Dermis blood vessel endothelial cell (primary cell): ENCODE results near the gene HORMAD1. TPM values are rescaled to one million over a fixed set of nuclear protein-coding genes. Genes with fewer than 3 reads are reported as not detected.
"Not testable (repeated sequence)": the region's sequence is repeated elsewhere in the genome, so short reads cannot be mapped to it uniquely, and the experiment has no call there.

ENCODE experiments used
- DNase-seq: peaks from one replicate; pipeline ENCODE4 v3.0.0; 2010
- total RNA-seq: library from RNA; depleted of rRNA; stranded (reverse); fragments of >200 nt; gene quantifications from 2 replicates; pipeline ENCODE4 v1.2.3, GENCODE V29; 2014

Gene HORMAD1
- total RNA-seq, 1 donor from 2014 or later = 0.17 TPM

DNA sequence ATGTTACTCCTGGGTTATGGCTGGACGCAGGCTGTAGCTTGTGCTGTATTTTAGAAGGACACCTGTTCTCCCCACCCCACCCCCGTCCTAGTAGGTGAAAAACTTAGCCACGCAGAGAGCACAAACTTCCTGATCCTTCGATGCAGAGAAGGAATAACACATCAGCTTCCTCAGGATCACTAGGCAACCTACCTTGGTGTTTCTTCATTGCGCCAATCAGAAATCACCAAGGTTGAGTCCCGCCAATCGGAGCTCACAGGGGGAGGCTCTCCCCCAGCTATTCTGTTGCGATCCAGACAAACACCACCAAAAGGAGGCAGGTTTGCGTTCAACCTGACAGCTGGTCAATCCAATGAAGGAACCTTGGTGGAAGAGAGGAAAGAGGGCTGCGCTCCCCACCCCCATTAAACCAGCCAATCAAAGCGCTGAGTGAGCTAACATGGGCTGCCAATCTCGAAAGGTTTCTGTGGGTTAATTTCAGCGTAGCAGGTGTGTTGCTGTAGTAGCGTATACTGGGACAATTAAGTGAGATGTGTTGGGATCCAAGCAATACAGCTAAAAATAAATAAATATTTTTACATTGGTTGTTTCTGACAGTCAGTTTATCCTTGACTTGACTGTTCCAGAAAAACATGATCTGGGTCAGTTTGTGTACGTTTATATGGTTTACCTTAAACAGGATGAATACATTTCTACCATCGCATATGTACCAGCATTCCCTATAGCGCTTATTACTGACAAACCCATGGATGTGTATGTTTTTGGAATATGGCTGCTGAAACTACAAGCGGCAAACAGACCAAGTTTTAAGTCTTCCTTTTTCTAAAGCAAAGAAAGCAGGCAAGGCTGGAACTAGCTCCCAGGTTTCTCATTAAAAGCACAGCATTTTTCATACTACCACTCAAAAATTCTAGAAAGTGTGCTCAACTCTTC lies 23.4 kb downstream of the HORMAD1 start, which contains the start of gene GOLPH3L:
Gene GOLPH3L, minus strand, starts transcription at position 160 of the 933 bp plus-strand sequence. CDS start 2,316 bp downstream, outside the sequence.
- DNase-seq = peak; percentile 100

DNA sequence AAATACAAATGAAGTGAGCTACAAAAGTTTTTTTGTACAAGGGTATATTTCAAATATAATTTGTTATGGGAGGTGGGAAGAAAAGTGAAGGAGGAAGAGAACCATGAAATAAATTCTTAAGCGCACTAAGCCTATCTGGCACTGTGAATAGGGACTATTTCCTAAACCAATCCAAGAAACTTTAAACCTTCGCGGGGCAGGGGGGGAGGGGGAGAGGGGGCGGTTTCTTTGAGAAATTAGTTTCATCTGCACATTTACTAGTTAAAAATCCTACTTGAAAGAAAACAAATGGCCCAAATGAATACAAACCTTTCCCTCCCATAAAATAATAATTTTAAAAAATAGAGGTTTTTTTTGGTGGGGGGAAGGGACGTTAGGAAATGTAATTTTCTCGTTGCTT lies 24.1 kb downstream of the HORMAD1 start:
- peak; percentile 33 for DNase-seq

DNA sequence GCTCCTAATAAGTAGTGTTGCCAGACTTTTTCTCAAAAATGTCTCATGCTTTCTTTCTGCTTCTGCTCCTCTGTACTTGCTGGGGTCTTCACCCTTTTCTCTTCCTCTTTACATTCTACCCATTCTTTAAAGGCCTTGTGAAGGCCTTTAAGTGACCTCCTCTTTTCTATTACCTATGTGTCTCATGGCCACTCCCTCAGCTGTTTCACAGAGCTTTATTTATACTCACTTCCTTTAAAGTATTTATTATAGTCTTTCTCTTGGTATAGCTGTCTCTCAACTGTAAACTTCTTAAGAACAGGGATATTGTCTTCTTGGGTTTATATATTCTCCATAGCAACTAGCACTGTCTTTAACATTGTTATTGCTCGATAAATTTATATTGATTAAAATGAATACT lies 24.5 kb downstream of the HORMAD1 start:
- DNase-seq = peak; percentile 14

DNA sequence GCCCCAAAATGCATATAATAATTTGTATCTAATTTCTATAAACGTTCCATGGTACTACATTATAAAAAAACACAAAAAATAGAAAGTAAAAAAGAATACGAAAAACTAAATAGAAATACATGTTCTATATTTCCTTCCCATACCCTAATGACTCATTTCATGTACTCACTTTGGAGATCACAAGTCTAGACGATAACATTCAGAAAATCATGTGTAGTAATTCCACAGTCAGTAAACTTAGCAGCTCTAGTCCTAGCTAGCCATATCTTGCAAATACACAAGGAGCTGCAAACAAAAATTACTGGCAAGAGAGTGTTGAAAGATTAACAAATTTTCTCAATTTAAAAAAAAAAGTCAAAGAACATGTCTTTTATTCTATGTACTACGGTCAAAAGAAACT lies 25.1 kb downstream of the HORMAD1 start:
- peak; percentile 13 for DNase-seq

DNA sequence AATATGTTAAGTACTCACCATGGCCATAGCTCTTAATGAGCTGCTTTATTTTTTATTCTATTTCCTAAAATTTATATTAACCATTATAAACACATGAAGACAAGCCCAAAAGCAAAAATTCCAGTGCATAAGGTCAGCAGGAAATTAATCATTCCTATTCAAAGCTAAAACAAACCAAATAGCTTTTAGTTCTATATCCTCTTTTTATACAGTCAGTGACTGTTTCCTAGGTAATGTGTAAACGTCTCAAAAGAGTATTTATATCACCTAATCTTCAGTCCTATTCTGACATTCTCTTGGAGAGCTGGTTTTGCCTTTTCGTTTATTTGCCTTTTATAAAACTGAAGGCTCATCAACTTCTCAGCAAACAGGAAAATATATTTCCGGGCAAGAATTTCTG lies 28.0 kb downstream of the HORMAD1 start:
- peak; percentile 82 for DNase-seq

DNA sequence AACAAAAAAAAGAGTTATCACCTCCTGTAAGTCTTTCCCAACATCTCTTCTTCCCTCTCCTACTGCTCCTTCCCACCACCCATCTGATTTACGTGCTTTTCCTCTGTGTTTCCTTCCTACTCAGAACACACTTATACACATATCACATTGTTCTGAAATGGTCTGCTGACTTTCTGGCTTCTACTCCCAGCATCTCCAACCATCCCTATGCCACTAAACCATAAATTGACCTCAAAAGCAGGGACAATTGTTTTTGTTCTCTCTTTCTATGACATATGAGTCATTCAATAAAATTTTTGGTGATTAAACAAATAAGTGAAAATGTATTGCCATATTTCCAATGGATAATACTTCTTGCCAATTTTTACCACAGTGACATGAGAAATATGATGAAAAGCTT lies 31.9 kb downstream of the HORMAD1 start:
- peak; percentile 62 for DNase-seq

DNA sequence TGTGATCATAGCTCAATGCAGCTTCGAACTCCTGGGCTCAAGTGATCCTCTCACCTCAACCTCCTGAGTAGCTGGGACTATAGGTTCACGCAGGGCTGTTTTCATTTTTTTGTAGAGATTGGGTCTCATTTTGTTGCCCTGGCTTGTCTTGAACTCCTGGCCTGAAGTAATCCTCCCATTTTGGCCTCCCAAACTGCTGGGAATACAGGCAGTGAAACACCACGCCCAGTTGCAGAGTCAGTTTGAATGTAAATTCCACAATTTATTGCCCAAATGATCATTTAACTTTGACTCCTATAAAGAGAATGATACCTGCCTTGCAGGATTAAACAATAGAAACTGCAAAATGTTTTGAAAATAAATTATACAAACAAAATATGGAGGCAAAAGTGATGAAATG lies 34.4 kb downstream of the HORMAD1 start:
- no peak for DNase-seq

DNA sequence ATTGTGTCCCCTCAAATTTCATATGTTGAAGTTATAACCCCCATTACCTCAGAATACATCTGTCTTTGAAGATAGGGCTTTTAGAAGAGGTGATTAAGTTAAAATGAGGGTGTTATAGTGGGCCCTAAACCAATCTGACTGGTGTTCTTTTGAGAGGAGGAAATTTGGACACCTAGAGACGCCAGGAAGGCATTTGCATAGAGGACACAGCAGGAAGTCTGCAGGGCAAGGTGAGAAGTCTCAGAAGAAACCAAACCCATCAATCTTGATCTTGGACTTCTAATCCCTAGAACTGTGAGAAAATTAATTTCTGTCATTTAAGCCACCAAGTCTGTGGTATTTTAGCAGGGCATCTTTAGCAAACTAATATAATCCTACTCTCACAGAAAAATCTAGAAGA lies 36.8 kb downstream of the HORMAD1 start:
- DNase-seq = no peak

DNA sequence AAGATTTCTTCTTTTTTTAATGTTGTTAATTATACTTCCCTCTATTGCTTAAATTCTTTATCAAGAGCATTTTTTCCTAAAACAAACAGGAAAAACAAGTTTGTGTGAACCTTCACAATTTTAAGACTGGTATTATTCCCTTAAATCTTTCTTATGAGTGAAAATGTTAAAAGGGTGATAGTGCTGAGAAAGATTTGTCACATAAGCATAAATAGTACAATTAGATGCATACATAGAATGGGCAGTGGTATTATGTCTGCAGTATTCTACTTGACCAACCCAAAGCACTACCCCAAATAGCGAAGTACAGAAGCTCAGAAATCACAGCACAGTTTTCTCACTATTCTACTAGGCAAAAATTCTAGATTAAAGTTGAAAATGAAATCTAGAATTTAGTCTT lies 41.7 kb downstream of the HORMAD1 start:
- DNase-seq = no peak

DNA sequence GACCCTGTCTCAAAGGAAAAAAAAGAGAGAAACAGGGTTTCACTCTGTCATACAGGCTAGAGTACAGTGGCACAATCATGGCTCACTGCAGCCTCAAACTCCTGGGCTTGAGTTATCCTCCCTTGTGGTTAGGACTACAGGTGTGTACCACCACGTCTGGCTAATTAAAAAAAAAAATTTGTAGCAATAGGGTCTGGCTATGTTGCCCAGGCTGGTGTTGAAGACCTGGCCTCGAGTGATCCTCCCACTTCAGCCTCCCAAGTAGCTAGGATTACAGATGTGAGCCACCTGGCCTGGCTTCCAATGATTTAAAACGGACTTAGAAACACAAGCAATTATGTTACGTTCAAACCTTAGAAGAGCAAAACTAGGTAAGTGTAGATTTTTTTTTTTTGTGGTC lies 45.8 kb downstream of the HORMAD1 start:
- no peak for DNase-seq

DNA sequence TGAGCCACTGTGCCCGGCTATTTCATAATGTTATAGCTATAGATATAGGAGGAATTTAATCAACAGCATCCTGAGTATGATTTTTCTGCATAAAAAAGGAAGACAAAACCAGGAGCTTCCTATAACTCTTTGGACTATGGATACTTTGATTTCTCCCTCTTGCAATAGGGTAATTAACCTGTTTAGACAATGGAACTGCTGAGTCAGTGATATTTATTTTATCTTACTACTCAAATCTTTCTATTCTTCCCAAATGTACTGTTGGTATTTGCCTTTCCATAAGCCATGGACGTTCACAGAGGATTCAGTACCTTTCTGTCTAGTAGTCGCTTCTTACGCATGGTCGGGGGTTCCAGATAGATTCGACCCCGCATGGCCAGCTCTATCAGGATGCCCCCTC lies 57.4 kb downstream of the HORMAD1 start:
- DNase-seq = no peak

DNA sequence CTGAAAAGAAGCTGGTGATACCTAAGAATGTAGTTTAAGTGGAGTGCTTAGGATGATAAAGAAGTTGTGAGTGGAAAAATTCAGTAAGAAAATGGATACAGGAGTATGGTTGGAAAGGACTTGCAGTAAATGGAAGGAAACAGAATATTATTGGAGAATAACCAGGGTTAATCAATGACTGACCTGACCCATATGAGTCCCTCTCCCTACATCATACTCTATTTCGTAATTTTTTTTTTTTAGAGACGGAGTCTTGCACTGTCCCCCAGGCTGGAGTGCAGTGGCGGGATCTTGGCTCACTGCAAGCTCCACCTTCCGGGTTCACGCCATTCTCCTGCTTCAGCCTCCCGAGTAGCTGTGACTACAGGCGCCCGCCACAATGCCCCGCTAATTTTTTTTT lies 57.9 kb downstream of the HORMAD1 start:
- no peak for DNase-seq

DNA sequence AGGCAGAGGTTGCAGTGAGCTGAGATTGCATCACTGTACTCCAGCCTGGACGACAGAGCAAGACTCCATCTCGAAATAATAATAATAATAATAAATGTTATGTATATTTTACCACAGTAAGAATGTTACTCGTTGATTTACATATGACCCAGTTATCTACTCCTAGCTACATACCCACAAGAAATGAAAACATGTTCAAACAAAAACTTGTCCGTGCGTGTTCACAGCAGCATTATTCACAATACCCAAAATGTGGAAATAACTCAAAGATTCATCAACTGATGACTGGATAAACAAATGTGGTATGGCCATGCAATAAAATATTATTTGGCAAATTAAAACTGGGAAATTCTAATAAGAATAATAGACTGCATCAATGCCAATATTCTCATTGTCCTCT lies 59.5 kb downstream of the HORMAD1 start:
- DNase-seq = no peak

DNA sequence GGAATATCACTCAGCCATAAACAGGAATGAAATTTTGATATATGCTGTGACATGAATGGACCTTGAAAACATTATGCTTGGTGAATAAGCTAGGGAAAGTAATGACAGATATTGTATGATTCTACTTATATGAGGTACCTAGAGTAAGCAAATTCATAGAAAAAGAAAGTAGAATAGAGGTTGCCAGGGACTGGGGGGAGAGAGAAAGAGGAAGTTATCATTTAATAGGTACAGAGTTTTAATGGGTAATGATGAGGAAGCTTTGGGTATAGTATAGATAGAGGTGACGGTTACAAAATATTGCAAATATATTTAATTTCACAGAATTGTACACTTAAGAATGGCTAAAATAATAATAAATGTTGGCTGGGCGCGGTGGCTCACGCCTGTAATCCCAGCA lies 60.1 kb downstream of the HORMAD1 start:
- DNase-seq = no peak

DNA sequence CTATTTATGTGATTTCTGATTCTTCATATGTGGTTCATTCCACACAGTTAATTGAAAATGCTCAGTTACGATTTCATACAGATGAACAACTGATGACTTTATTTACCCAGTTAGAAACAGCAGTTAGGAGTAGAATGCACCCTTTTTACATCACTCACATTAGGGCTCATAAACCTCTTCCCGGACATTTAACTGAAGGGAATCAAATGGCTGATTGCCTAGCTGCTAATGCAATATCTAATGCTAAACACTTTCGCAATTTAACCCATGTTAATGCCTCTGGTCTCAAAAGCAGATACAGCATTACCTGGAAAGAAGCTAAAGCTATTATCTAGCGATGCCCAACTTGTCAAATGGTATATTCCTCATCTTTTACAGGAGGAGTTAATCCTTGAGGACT lies 63.6 kb downstream of the HORMAD1 start:
- DNase-seq = not testable (repeated sequence)

DNA sequence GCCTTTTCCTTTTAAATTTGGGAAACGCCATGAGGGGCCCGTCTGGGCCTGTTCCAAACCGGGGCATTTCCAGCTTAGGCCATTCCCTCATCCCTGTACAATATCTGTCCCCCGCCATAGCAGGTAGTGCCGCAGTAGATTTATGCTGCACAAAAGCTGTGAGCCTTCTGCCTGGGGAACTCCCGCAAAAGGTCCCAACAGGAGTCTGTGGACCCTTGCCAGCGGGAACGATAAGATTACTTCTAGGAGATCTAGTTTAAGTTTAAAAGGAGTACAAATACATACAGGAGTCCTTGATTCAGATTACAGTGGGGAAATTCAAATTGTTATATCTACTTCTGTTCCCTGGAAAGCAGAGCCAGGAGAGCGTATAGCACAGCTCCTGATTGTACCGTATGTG lies 66.1 kb downstream of the HORMAD1 start:
- not testable (repeated sequence) for DNase-seq

DNA sequence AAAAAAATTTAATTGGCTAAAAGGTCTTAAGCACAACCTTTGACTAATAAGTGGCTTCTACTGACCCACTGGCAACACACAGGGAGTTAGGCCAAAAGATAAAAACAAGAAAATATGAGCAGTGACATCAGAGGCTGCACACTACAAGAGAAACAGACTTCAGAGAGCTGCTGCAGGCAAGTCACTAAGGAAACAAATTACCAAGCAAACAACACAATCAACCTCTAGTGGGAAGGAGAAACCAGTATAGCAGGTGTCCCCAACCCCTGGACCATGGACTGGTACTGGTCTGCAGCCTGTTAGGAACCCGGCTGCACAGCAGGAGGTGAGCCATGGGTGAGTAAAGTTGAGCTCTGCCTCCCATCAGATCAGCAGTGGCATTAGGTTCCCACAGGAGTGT lies 70.5 kb downstream of the HORMAD1 start:
- DNase-seq = no peak

DNA sequence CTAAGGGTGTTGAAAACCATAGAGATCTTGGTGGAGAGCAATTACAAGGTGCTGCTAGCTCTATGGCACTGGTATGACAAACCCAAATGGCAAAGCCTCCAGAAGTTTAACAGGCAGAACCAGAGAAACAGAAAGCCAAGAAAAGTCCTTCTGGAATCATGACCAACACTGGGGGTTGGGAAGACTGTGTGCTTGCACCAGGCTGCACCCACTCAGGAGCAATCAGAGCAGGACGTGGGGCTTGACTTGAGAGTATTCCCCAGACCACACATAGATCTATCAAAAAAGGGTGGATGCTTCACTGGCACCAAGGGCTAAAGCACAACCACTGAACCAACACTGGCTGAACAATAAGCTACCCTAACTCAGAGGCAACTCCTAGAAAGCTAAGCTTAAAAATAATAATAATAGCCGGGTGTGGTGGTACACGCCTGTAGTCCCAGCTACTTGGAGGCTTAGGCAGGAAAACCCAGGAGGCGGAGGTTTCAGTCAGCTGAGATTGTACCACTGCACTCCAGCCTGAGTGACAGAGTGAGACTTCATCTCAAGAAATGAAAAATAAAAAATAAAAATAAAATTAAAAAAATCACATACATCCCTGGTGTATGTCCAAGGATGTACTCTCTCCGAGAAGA lies 71.1 kb downstream of the HORMAD1 start:
- no peak for DNase-seq

Other genes with a start within 250 kb of the HORMAD1 start
- gene TARS2, start 233.5 kb downstream of the HORMAD1 start, total RNA-seq = 10.4 and 16.0 TPM in 2 replicates
- gene ECM1, start 212.8 kb downstream of the HORMAD1 start, total RNA-seq = 0.19 and 0.34 TPM in 2 replicates
- gene FALEC, start 205.1 kb downstream of the HORMAD1 start, total RNA-seq = not detected in 2 replicates
- gene ADAMTSL4, start 171.5 kb downstream of the HORMAD1 start, total RNA-seq = 0.17 and 0.60 TPM in 2 replicates
- gene MCL1, start 141.3 kb downstream of the HORMAD1 start, total RNA-seq = 223 and 316 TPM in 2 replicates
- 200 and 229 TPM in 2 replicates for gene ENSA, start 91.3 kb downstream of the HORMAD1 start, total RNA-seq
- gene GOLPH3L, start 23.7 kb downstream of the HORMAD1 start, total RNA-seq = 17.4 and 24.8 TPM in 2 replicates
- gene CTSS, start 44.9 kb upstream of the HORMAD1 start, total RNA-seq = 57.5 and 63.3 TPM in 2 replicates
- gene CTSK, start 87.4 kb upstream of the HORMAD1 start, total RNA-seq = 0.68 and 0.84 TPM in 2 replicates
- gene ARNT, start 155.7 kb upstream of the HORMAD1 start, total RNA-seq = 30.5 and 41.6 TPM in 2 replicates
- not detected in 2 replicates for gene CTXND2, start 166.2 kb upstream of the HORMAD1 start, total RNA-seq
- gene SETDB1, start 205.5 kb upstream of the HORMAD1 start, total RNA-seq = 38.1 and 45.3 TPM in 2 replicates